ENCODE measurements around the gene RNASEH2A.
"Not testable (repeated sequence)": the region's sequence is repeated elsewhere in the genome, so short reads cannot be mapped to it uniquely, and the experiment has no call there.

Gene RNASEH2A

GRCh38 chr19:12794196-12794941 lies 12.0 kb upstream of the RNASEH2A start:
- no peak for DNase-seq

DNA sequence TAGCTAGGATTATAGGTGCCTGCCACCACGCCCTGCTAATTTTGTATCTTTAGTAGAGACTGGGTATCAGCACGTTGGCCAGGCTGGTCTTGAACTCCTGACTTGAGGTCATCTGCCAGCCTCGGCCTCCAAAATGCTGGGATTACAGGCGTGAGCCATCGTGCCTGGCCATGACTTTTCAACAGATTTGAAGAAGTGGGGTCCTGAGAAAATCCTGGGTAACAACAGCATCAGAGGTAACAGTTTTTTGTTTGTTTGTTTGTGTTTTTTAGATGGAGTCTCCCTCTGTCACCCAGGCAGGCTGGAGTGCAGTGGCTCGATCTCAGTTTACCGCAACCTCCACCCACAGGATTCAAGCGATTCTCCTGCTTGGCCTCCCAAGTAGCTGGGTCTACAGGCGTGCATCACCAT lies 11.4 kb upstream of the RNASEH2A start:
- DNase-seq = no peak

DNA sequence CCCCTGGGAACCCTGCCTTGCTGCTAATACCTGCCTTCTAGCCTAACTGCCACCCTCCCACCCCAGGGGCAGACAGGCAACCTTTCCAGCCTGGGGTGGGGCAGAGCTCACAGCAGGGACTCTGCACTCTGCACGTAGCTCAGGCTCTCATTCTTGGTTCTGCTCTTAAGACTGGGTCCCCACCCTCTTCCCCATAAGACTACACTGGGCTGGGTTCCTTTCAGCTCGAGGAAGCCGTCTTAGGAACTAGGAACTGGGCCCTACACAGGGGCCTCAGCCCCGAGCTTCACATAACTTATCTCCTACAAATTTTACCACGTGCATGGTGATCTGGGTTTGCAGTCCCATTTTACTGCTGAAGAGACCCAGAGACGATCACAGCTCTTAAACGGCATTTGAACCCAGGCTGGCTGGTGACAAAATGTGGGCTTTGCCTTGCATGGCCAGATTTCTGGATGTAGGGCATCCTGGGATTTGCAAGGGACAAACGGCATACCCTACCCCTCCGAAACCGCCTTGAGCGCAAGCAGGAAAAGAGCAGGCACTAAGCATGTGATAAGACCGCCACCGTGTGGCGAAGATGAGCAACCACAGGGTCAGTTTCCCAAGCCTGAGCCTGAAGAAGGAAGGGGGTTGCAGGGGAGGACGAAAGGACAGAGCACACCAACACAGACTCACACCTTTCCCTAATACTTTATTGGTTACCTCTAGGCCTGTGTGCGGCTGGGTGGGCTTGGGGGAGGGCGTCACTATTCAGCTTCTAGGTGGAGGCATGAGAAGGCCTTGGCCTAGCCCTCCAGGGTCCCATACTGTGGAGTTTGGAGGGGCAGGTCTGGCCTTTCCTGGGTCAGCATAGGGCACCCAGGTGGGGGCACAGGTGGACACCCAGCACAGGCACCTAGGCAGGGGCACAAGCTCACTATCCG lies 10.0 kb upstream of the RNASEH2A start:
- DNase-seq = peak; percentile 61

- DNase-seq = no peak
These were observed 9.2 kb upstream of the RNASEH2A start for GRCh38 chr19:12797141-12797587.

- not testable (repeated sequence) for DNase-seq
These were observed 8.8 kb upstream of the RNASEH2A start for GRCh38 chr19:12797607-12798006.

DNA sequence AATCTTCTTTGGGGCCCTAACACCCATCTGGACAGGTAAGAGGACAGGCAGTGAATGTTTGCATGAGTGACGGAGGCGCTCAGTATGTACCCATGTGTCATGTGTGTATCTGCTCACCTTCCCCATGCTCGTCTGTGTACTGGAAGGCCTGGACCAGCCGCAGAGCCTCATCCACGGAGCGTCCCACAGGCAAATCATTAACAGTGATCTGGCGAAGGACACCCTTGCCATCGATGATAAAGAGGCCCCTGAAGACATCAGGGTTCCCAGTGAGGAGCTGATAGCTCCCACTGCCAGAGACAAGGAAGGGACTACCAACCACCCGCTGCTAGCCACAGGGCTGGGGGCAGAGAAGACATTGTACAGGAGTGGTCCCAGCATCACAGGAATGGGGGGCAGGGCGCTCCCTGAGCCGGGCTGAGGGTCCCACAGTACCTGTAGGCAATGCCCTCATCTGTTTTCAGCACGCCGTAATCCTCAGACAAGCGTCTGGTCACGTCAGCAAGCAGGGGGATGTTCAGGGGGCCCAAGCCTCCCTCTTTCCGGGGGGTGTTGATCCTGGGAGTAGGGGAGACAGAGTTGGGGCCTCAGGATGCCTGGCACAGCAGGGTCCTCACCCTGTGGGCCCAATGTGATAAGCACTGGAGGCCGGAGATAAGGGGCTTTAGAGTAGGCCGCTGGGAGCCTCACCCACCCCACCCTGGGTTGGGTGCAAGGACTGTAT lies 6.5 kb upstream of the RNASEH2A start:
- DNase-seq = no peak

- DNase-seq = no peak
These were observed 6.0 kb upstream of the RNASEH2A start for GRCh38 chr19:12800466-12800770.

- DNase-seq = no peak
These were observed 5.4 kb upstream of the RNASEH2A start for GRCh38 chr19:12800923-12801465.

DNA sequence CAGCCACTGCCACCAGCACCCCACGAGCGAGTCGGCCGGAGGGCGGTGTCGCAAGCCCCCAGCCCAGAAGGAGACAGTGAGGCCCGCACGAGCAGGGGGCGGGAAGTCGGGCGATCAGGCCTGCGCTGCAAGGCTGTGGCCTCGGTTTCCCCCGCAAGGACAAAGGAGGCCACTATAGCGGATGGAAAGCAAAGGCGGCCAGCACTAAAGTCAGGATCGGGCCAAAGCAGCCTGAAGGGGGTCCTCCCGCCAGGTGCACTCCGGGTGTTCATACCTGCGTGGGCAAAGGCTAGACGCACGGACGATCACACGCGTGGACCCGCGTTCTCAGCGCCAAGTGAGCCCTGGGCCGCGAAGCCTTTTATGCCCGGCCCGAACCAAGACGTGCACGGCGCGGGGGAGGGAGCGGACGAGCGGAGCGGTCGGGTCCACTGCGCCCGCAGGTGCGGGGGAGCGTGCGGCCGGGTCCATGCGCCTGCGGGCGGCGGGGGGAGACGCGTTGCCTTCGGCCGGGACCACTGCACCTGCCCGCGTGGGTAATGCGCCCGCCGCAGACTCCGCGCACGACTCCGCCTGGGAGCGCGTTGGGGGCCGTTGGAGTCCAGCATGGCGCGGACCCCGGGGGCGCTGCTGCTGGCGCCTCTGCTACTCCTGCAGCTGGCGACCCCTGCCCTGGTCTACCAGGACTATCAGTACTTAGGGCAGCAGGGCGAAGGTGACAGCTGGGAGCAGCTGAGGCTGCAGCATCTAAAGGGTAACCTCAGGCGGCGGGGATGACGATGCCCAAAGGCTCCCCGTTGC lies 4.7 kb upstream of the RNASEH2A start, which contains the start of the genes PRDX2 and THSD8:
TSS of gene PRDX2 (minus strand) at position 335 of the 801 bp plus-strand sequence. CDS start 539 bp downstream, outside the sequence.
TSS of gene THSD8 (plus strand) at position 604 of the 801 bp plus-strand sequence. CDS start at position 607, 3 bp downstream.
- peak; percentile 66 for DNase-seq

- DNase-seq = no peak
These were observed 3.9 kb upstream of the RNASEH2A start for GRCh38 chr19:12802267-12803106.

GRCh38 chr19:12804051-12804450 lies 2.3 kb upstream of the RNASEH2A start:
- no peak for DNase-seq

- DNase-seq = no peak
These were observed 8.7 kb downstream of the RNASEH2A start for GRCh38 chr19:12815088-12815487.

DNA sequence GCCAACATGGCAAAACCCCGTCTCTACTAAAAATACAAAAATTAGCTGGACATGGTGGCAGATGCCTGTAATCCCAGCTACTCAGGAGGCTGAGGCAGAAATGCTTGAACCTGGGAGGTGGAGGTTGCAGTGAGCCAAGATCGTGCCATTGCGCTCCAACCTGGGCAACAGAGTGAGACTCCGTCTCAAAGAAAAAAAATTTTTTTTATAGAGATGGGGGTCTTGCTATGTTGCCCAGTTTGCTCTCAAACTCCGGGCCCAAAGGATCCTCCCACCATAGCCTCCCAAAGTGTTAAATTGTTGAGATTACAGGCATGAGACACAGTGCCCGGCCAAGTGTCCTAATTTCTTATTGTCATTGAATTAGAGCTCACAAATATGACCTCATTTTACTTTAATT lies 10.8 kb downstream of the RNASEH2A start:
- DNase-seq = not testable (repeated sequence)

DNA sequence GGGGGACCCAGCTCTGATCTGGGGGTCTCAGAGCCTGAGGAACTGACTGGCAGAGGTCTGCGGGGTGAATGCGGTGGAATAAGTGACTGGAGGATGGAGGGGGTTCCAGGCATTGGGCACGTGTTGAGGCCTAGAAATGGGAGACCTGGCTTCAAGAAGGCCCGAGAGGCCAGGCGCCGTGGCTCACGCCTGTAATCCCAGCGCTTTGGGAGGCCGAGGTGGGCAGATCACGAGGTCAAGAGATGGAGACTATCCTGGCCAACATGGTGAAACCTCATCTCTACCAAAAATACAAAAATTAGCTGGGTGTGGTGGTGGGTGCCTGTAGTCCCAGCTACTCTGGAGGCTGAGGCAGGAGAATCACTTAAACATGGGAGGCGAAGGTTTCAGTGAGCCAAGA lies 11.4 kb downstream of the RNASEH2A start:
- DNase-seq = not testable (repeated sequence)

- no peak for DNase-seq
These were observed 15.4 kb downstream of the RNASEH2A start for GRCh38 chr19:12821761-12822160.

DNA sequence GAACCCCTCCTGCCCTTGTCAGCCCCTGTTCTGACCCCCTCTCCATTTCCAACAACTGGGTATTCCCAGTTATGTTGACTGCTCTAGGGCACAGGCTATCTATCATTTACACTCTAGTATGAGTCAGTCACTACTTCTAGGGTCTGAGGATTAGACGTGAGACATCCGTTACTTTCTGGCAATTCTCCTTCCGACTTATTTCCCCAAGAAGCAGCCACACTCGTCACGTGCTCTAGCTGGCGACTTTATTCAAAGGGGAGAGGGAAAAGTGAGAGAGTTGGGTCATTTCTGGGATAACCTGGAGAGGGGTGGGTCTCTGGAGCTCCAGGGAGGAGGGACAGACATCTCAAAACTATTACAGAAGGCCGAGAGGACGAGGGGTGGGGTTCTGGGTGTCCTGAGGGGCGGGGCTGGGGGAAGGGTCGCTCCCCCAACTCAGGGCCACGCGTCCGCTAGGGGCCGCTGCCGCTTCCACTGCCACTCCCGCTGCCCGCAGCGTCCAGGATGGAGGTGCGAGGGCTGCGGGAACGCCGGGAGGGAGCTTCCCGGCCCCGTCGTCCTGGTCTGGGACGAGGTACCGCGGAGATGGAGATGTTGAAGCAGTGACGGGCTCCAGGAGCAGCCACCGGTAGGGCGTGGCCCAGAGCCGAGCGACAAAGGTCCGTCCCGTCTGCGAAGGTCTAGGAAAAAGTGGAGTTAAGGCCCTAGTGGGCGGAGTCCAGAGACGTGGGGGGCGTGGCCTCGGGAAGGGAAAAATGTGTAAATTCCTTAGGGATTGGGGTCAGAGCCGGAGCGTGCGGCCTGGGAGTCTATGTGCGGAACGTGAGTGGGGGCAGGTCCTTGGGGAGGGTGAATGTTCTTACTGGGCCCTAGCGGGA lies 19.1 kb downstream of the RNASEH2A start:
- no peak for DNase-seq

DNA sequence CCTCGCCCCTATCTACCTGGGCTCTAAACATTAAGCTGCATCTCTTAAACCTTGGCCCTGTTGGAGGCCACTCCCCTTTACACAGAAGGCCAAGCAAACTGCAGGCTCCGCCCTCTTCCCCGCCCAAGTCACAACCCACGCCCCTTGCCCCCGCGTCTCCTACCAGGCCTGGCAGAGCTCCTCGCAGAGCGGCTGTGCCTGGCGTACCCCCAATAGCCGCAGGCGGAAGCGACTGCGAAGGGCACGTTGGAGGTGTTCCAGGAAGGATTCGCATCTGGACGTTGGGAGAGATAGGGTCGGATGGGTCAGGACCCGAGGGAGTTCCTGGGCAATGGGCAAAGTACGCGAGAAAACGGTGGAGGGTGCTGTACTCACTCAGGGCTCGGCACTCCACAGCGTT lies 22.1 kb downstream of the RNASEH2A start:
- no peak for DNase-seq

GRCh38 chr19:12833418-12833737 lies 27.0 kb downstream of the RNASEH2A start:
- no peak for DNase-seq

- no peak for DNase-seq
These were observed 27.6 kb downstream of the RNASEH2A start for GRCh38 chr19:12833738-12834565.
